ENCODE data around the gene PSMA3.

The PSMA3 gene

GRCh38 chr14:58298477-58299400, 54.1 kb downstream of the PSMA3 start, which contains the start of gene ARID4A (continued):
- TF ChIP-seq ZNF23 (tag by site-specific recombination; IDR thresholded peaks at IDR 0.05; ENCODE audit: borderline replicate concordance) (no peak), ZNF549 (tag by site-specific recombination; IDR thresholded peaks at IDR 0.05) (no peak), AEBP2 (tag by site-specific recombination; IDR thresholded peaks at IDR 0.05; ENCODE audit: borderline replicate concordance) (no peak), HIC1 (tag by site-specific recombination; IDR thresholded peaks at IDR 0.05) (no peak), ZBTB48 (tag by site-specific recombination; IDR thresholded peaks at IDR 0.05) (no peak), ZNF341 (tag by site-specific recombination; IDR thresholded peaks at IDR 0.05; ENCODE audit: low read depth) (peak; percentile 92), GLIS1 (tag by site-specific recombination; IDR thresholded peaks at IDR 0.05) (0 out of 2 replicates have a peak, but pooled peaks have one; percentile 4), ZNF561 (tag by site-specific recombination; IDR thresholded peaks at IDR 0.05; ENCODE audit: borderline replicate concordance) (no peak), ZNF548 (tag by site-specific recombination; IDR thresholded peaks at IDR 0.05) (no peak), HOXA7 (CRISPR knock-in tag; IDR thresholded peaks at IDR 0.05; ENCODE audit: borderline replicate concordance) (no peak), ZNF792 (tag by site-specific recombination; IDR thresholded peaks at IDR 0.05) (no peak), ZBTB1 (tag by site-specific recombination; IDR thresholded peaks at IDR 0.05) (no peak), ZNF311 (tag by site-specific recombination; IDR thresholded peaks at IDR 0.05; ENCODE audit: borderline replicate concordance) (no peak), ZNF664 (tag by site-specific recombination; IDR thresholded peaks at IDR 0.05) (no peak), ZFP69B (tag by site-specific recombination; IDR thresholded peaks at IDR 0.05) (0 out of 2 replicates have a peak, but pooled peaks have one; percentile 38), BCL11A (tag by site-specific recombination; IDR thresholded peaks at IDR 0.05; ENCODE audit: low read depth) (0 out of 2 replicates have a peak, but pooled peaks have one; percentile 12), ZNF416 (tag by site-specific recombination; IDR thresholded peaks at IDR 0.05) (no peak), ZIC2 (tag by site-specific recombination; IDR thresholded peaks at IDR 0.05) (no peak), ZNF10 (tag by site-specific recombination; IDR thresholded peaks at IDR 0.05) (no peak), REPIN1 (tag by site-specific recombination; IDR thresholded peaks at IDR 0.05; ENCODE audit: low read depth) (0 out of 2 replicates have a peak, but pooled peaks have one; percentile 16), ZBTB21 (tag by site-specific recombination; IDR thresholded peaks at IDR 0.05) (no peak), ZNF521 (tag by site-specific recombination; IDR thresholded peaks at IDR 0.05) (no peak), ZNF19 (tag by site-specific recombination; IDR thresholded peaks at IDR 0.05; ENCODE audit: low read depth) (no peak), ZNF223 (tag by site-specific recombination; IDR thresholded peaks at IDR 0.05) (no peak), ATF2 (tag by site-specific recombination; IDR thresholded peaks at IDR 0.05; ENCODE audit: low read depth) (no peak), ZNF350 (tag by site-specific recombination; IDR thresholded peaks at IDR 0.05) (no peak), ZNF335 (tag by site-specific recombination; conservative IDR thresholded peaks at IDR 0.05) (peak; percentile 7), PATZ1 (tag by site-specific recombination; IDR thresholded peaks at IDR 0.05) (peak; percentile 60), ZNF571 (tag by site-specific recombination; IDR thresholded peaks at IDR 0.05) (no peak), ZNF148 (tag by site-specific recombination; IDR thresholded peaks at IDR 0.05; ENCODE audit: borderline replicate concordance) (no peak), ZNF140 (tag by site-specific recombination; IDR thresholded peaks at IDR 0.05) (no peak)

Measured in HEK293 (cell line).